IMR-90 (cell line): ENCODE data around the gene MCUB. TPM values are rescaled to one million over a fixed set of nuclear protein-coding genes. Genes with fewer than 3 reads are reported as not detected.

Source experiments
- ATAC-seq: fragments of 200-7000 bp; cut with Tn5 transposase; 2 replicates; pipeline ENCODE4 v1.9.1; 2020; ENCODE audit warnings: low read depth, mild to moderate bottlenecking, moderate library complexity
- BruUV-seq: library from RNA; stranded (reverse); fragments of 400-500 nt; replicated peaks from 2 replicates; lab custom pipeline; 2021; lab: Mats Ljungman, UMichigan
- CTCF ChIA-PET: fragments of 300-600 bp; formaldehyde crosslinking; extraction: SDS; loops from one replicate; lab custom pipeline; 2021; ENCODE audit warnings: antibody characterized with exemption; lab: Yijun Ruan, JAX
- POLR2A ChIA-PET: fragments of 300-600 bp; sonication (Branson Sonifier 250); formaldehyde crosslinking; loops from one replicate; lab custom pipeline; 2022; ENCODE audit warnings: antibody characterized with exemption; ENCODE audit not compliant: unreplicated experiment; lab: Charles Lee
- DNase-seq: peaks from one replicate; pipeline ENCODE4 v3.0.0; 2013
- H2AFZ ChIP-seq: replicated peaks from 2 replicates; pipeline ENCODE3; 2013; ENCODE audit warnings: low read length, mild to moderate bottlenecking; ENCODE audit not compliant: poor library complexity
- H2AK5ac ChIP-seq: 2 replicates; pipeline ENCODE4 v1.6.1; 2013; ENCODE audit warnings: low read depth, low read length, inconsistent platforms
- H2AK9ac ChIP-seq: replicated peaks from 2 replicates; pipeline ENCODE3; 2013; ENCODE audit warnings: mild to moderate bottlenecking, low read depth, low read length, moderate library complexity; ENCODE audit not compliant: poor library complexity
- H2BK120ac ChIP-seq: 2 replicates; pipeline ENCODE4 v1.6.1; 2013; ENCODE audit warnings: low read depth, low read length, inconsistent platforms
- H2BK15ac ChIP-seq: 3 replicates; pipeline ENCODE4 v1.6.1; 2013; ENCODE audit warnings: low read depth, low read length, inconsistent platforms
- H2BK20ac ChIP-seq: 2 replicates; pipeline ENCODE4 v1.6.1; 2013; ENCODE audit warnings: low read depth, mild to moderate bottlenecking, inconsistent platforms, low read length, moderate library complexity
- H2BK5ac ChIP-seq: 2 replicates; pipeline ENCODE4 v1.6.1; 2013; ENCODE audit warnings: mild to moderate bottlenecking, low read depth, low read length, inconsistent platforms; ENCODE audit not compliant: poor library complexity, severe bottlenecking
- H3K14ac ChIP-seq: replicated peaks from 2 replicates; pipeline ENCODE4 v1.6.1; 2013; ENCODE audit warnings: low read depth, low read length, inconsistent platforms
- H3K18ac ChIP-seq: 2 replicates; pipeline ENCODE4 v1.6.1; 2013; ENCODE audit warnings: low read depth, low read length, control low read depth
- H3K23ac ChIP-seq: 2 replicates; pipeline ENCODE4 v1.6.1; 2013; ENCODE audit warnings: low read depth, low read length, inconsistent platforms
- H3K27ac ChIP-seq: 2 replicates; pipeline ENCODE4 v1.5.1; 2013; ENCODE audit warnings: mild to moderate bottlenecking, control low read depth, low read length; ENCODE audit not compliant: insufficient read depth
- H3K27me3 ChIP-seq: 2 replicates; pipeline ENCODE4 v1.6.1; 2013; ENCODE audit warnings: low read length; ENCODE audit not compliant: control insufficient read depth, insufficient read depth
- H3K36me3 ChIP-seq: 2 replicates; pipeline ENCODE4 v1.6.1; 2013; ENCODE audit warnings: low read length, mixed read lengths; ENCODE audit not compliant: control insufficient read depth, insufficient read depth
- H3K4ac ChIP-seq: 2 replicates; pipeline ENCODE4 v1.6.1; 2013; ENCODE audit warnings: low read depth, low read length, inconsistent platforms
- H3K4me1 ChIP-seq: 2 replicates; pipeline ENCODE4 v1.6.1; 2013; ENCODE audit warnings: low read length, mixed read lengths; ENCODE audit not compliant: control insufficient read depth, insufficient read depth
- H3K4me2 ChIP-seq: 2 replicates; pipeline ENCODE4 v1.6.1; 2013; ENCODE audit warnings: low read depth, mild to moderate bottlenecking, control low read depth, low read length, moderate library complexity
- H3K4me3 ChIP-seq: 2 replicates; pipeline ENCODE4 v1.5.1; 2013; ENCODE audit warnings: low read depth, mild to moderate bottlenecking, control low read depth, low read length, moderate library complexity; ENCODE audit not compliant: insufficient read depth
- H3K56ac ChIP-seq: 2 replicates; pipeline ENCODE4 v1.6.1; 2013; ENCODE audit warnings: low read length, inconsistent platforms; ENCODE audit not compliant: insufficient read depth; ENCODE audit errors: extremely low read depth
- H3K79me1 ChIP-seq, 2 experiments: 2 replicates each; pipeline ENCODE4 v1.6.1; 2013; ENCODE audit warnings: low read length in 2 of 2, inconsistent platforms in 1 of 2, low read depth in 1 of 2
- H3K9ac ChIP-seq: 2 replicates; pipeline ENCODE4 v1.6.1; 2013; ENCODE audit warnings: low read depth, low read length, control low read depth
- H3K9me1 ChIP-seq: 2 replicates; pipeline ENCODE4 v1.6.1; 2013; ENCODE audit warnings: low read length, inconsistent platforms; ENCODE audit not compliant: insufficient read depth
- H3K9me3 ChIP-seq: 2 replicates; pipeline ENCODE4 v1.6.1; 2013; ENCODE audit warnings: low read length; ENCODE audit not compliant: control insufficient read depth, insufficient read depth
- H4K20me1 ChIP-seq: 2 replicates; pipeline ENCODE4 v1.6.1; 2013; ENCODE audit warnings: low read length, inconsistent platforms; ENCODE audit not compliant: insufficient read depth
- H4K5ac ChIP-seq: 2 replicates; pipeline ENCODE4 v1.6.1; 2013; ENCODE audit warnings: mild to moderate bottlenecking, low read depth, low read length, control low read depth
- H4K8ac ChIP-seq, 2 experiments: 2 replicates each; pipeline ENCODE4 v1.6.1; 2013; ENCODE audit warnings: low read depth in 2 of 2, low read length in 2 of 2, control low read depth in 1 of 2, inconsistent platforms in 1 of 2
- H4K91ac ChIP-seq: 2 replicates; pipeline ENCODE4 v1.6.1; 2013; ENCODE audit warnings: low read depth, low read length, inconsistent platforms; ENCODE audit not compliant: insufficient read depth
- CEBPB ChIP-seq: IDR thresholded peaks from 2 replicates; pipeline ENCODE4 v1.6.1; 2012; ENCODE audit warnings: low read depth, low read length, improper control_type of control experiment
- POLR2A ChIP-seq: IDR thresholded peaks from 2 replicates; pipeline ENCODE4 v1.6.1; 2012; ENCODE audit warnings: mild to moderate bottlenecking, low read depth, low read length
- SMC3 ChIP-seq: fragments of 150-350 bp; IDR thresholded peaks from 2 replicates; pipeline ENCODE4 v1.6.1; 2016; ENCODE audit warnings: low read depth, mild to moderate bottlenecking, antibody characterized with exemption, low read length, moderate library complexity
- WGBS, 2 experiments: methylation state at CpG; one replicate each; pipeline versions ENCODE4 v1.1.5 to v1.1.7; 2013; ENCODE audit warnings: missing lambda C conversion rate in 2 of 2; ENCODE audit not compliant: insufficient read length in 1 of 2; ENCODE audit errors: extremely low coverage in 2 of 2; 5-methylcytosine and 5-hydroxymethylcytosine counted together
- dilution Hi-C: fragments of 300-500 bp; cut with HindIII; formaldehyde crosslinking; loops from one replicate; pipeline ENCODE4 v1.14.3; 2018; ENCODE audit warnings: low sequenced_read_pairs; ENCODE audit not compliant: unreplicated experiment
- in situ Hi-C: fragments of 300-500 bp; cut with MboI; formaldehyde crosslinking; loops from 3 replicates; pipeline ENCODE4 v1.14.3; 2019; ENCODE audit warnings: low sequenced_read_pairs, inconsistent platforms, mixed read lengths
- intact Hi-C: fragments of 100-400 bp; cut with micrococcal nuclease; formaldehyde crosslinking; loops from 2 replicates; pipeline ENCODE4 v1.10.0; 2022
- polyA plus RNA-seq, 3 experiments: library from polyadenylated mRNA; depleted of rRNA; stranded (reverse); fragments of >200 nt; gene quantifications; 2 replicates each; pipeline ENCODE4 v1.2.3, GENCODE V29; 2012; ENCODE audit warnings: low replicate concordance in 1 of 3
- total RNA-seq: library from RNA; depleted of rRNA; stranded (reverse); fragments of >200 nt; gene quantifications from 2 replicates; pipeline ENCODE4 v1.2.3, GENCODE V29; 2012

The MCUB gene
- total and polyA plus RNA-seq, 2 of the 4 experiments (the other 2 are of a cell fraction): 18.5 to 20.4 TPM

GRCh38 chr4:109547394-109547793 is 12.7 kb upstream of the MCUB start:
- peak; percentile 22 for DNase-seq
- Histone ChIP-seq H3K9ac (no peak overlapping the region), H2AK9ac (no peak overlapping the region), H2AK5ac (no peak overlapping the region), H3K18ac (no peak overlapping the region), H3K9me1 (peaks cover 3% of the 10 kb centered on the region; the same call in 1 of the 2 replicates), H3K27ac (no peak overlapping the region), H2AFZ (no peak overlapping the region), H3K4me3 (no peak overlapping the region), H3K36me3 (peaks cover 6% of the 10 kb centered on the region), H2BK120ac (no peak overlapping the region), H4K91ac (no peak overlapping the region), H3K79me1 (0 out of 4 replicates have a peak, but pooled peaks cover 0 to 3% of the 10 kb centered on the region in 2 experiments), H4K8ac (no peak overlapping the region), H4K20me1 (no peaks in the 10 kb centered on the region), H3K23ac (no peak overlapping the region), H3K27me3 (no peaks in the 10 kb centered on the region), H3K4ac (no peak overlapping the region), H2BK15ac (no peak overlapping the region), H3K4me1 (peaks cover 2% of the 10 kb centered on the region; the same call in 1 of the 2 replicates), H3K9me3 (no peaks in the 10 kb centered on the region), H3K14ac (no peak overlapping the region), H2BK5ac (no peak overlapping the region), H3K56ac (no peak overlapping the region), H3K4me2 (no peak overlapping the region), H2BK20ac (no peak overlapping the region), H4K5ac (no peak overlapping the region)
- no peak for TF ChIP-seq POLR2A
- no peak for TF ChIP-seq CEBPB
- TF ChIP-seq SMC3: no peak
- POLR2A ChIA-PET: interaction anchor here (0.5 kb wide), 1 partner anchor 64 kb away, joined by 3 read pairs; no protein-coding TSS in a partner anchor
- CTCF ChIA-PET: interaction anchor here (0.6 kb wide), 1 partner anchor 262 kb away, joined by 4 read pairs; no protein-coding TSS in a partner anchor
- BruUV-seq: no TSS peak
- WGBS, 2 experiments: no CpG with 5 or more reads among the region's 5 CpGs
- dilution Hi-C loops: no loop called here
- in situ Hi-C loops: loop anchor here (10.0 kb wide), 1 partner anchor 267 kb away; the partner anchor contains the start of gene GAR1
- ATAC-seq: no peak
- intact Hi-C loops: loop anchor here (5.0 kb wide), 2 partner anchors 105 to 155 kb away; partner anchors contain the start of gene CASP6
